ENCODE data around the gene IGF1R.

Gene IGF1R

DNA sequence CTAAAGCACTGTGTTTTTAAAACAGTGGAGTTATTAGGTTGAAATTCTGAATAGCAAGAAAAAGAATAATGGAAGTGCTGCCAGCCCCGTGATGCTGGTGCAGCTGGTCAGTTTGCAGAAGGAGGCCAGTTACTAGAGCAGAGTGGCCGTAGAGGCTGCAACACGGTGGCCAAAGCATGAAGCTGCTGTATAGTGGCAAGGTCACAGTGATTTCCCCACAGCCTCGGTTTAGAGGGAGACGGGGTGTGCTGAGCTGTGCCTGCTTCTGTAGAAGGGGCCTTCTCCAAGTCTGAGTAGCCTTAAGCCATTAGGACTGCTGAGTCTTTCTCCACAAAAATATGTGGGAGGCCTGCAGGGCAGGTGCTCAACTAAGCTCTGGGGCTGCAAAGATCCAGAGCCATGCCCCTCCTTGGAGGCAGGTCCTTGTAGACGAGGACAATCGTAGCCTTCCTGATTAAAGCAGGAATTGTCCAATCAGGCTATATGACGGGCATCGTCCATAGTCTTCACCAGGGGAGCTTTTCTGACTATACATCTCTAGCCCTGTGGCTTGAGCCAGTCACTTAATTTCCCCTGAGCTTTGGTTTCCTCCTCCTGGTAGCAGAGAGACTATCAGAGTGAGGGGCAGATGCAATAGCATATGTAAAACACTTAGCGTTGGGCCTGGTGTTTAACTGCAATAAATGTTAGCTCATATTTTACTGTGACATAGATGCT, 207.6 kb downstream of the IGF1R start:
- H3K4me3 ChIP-seq (ENCODE audit: low read depth, low read length) = no peak overlapping the region
- DNase-seq (ENCODE audit: low read depth) = no peak
- TF ChIP-seq, protein P1, sequence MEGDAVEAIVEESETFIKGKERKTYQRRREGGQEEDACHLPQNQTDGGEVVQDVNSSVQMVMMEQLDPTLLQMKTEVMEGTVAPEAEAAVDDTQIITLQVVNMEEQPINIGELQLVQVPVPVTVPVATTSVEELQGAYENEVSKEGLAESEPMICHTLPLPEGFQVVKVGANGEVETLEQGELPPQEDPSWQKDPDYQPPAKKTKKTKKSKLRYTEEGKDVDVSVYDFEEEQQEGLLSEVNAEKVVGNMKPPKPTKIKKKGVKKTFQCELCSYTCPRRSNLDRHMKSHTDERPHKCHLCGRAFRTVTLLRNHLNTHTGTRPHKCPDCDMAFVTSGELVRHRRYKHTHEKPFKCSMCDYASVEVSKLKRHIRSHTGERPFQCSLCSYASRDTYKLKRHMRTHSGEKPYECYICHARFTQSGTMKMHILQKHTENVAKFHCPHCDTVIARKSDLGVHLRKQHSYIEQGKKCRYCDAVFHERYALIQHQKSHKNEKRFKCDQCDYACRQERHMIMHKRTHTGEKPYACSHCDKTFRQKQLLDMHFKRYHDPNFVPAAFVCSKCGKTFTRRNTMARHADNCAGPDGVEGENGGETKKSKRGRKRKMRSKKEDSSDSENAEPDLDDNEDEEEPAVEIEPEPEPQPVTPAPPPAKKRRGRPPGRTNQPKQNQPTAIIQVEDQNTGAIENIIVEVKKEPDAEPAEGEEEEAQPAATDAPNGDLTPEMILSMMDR (conservative IDR thresholded peaks at IDR 0.05; ENCODE audit: low read depth, low read length) = no peak

DNA sequence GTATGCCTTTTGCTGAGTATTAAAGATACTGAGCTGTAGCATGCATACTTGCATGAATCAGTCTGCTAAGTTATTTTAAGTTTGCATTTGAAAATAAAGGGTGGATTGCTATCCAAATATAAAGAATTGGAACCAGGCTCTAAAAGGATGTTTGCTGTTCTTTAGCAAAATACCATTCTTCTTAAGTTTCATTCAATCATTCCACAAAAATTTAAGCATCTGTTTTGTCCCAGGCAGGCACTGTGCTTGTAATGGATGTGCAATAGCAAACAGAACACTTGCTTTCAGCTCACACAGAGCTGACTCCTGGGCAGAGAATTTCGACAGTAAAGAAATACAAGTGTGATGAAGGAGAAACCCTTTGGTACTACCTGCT, 208.2 kb downstream of the IGF1R start:
- TF ChIP-seq, protein P1 (conservative IDR thresholded peaks at IDR 0.05; ENCODE audit: low read depth, low read length) = no peak
- no peak overlapping the region for H3K4me3 ChIP-seq (ENCODE audit: low read depth, low read length)
- DNase-seq (ENCODE audit: low read depth) = peak; percentile 88

DNA sequence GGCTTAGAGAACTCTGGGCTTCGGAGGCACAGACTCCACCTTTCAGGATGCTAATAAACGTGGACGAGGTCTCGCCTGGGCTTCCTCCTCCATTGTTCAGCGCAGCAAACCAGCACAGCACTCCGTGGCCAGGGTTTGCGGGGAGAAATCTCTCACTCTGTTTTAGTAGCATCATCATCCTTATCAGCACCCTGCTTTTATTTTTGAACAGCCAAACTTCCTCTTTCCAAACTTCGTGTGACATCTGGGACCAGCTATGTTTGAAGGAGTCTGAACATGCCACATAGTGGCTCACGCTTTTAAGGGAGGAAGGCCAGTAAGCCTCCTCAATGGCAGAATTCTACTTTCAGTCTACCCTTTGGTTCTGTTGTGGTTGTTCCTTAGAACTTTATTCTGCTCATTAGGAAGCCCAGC, 210.3 kb downstream of the IGF1R start:
- DNase-seq (ENCODE audit: low read depth) = no peak
- H3K4me3 ChIP-seq (ENCODE audit: low read depth, low read length) = no peak overlapping the region
- TF ChIP-seq, protein P1 (conservative IDR thresholded peaks at IDR 0.05; ENCODE audit: low read depth, low read length) = no peak

DNA sequence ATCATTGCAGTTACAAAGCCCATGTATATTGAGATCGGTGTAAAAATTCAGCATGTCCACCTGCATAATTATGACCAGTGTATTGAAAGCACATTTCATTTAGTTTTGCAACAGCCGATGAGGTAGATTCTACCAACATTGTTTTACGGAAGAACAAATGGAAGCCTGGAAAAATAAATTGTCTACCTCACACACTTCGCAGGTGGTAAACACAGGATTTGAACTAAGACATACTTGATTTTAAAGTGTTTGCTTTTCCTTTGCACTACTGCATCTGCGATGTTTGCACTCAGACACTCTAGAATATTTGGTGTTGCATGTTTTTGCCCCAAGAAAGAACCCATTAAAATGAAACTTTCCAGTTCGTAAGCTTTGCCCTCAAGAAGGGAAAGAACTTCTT, 210.8 kb downstream of the IGF1R start:
- no peak for DNase-seq (ENCODE audit: low read depth)
- TF ChIP-seq, protein P1 (conservative IDR thresholded peaks at IDR 0.05; ENCODE audit: low read depth, low read length) = no peak
- H3K4me3 ChIP-seq (ENCODE audit: low read depth, low read length) = no peak overlapping the region

DNA sequence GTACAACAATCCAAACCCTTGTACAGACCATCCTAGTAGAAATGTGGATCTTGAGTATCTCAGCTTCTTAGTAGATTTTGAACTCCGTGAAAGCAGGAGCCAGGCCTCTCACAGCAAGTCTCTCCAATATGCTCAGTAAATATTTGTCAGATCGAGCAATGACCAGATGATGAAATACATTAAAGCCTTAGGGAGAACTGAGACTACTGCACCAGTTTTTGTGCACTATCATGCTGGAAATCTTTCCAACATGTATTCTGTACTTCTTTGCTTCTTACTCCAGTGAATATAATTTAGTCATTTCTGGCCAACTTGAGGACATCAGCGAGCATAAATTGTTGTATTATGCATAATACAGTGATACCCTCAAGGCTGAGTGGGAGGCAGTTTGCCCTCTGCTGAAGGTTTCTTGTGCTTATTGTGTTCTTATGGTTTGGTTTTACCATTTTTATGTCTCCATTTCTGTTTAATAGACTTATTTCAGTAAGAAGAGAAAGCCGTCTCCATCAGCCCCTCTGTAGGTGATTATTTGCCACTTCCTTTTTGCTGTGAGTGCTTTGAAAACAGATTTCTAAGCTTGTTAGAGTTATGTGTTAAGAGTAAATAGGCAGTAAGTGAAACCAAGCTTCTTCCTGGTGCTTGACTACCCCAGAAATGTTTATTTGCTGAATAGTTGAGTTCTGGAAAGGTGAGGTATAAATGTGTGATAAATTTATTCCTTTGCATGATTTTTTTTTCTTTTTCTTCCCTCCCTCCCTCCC, 212.1 kb downstream of the IGF1R start:
- H3K4me3 ChIP-seq (ENCODE audit: low read depth, low read length) = no peak overlapping the region
- TF ChIP-seq, protein P1 (conservative IDR thresholded peaks at IDR 0.05; ENCODE audit: low read depth, low read length) = no peak
- peak; percentile 34 for DNase-seq (ENCODE audit: low read depth)

DNA sequence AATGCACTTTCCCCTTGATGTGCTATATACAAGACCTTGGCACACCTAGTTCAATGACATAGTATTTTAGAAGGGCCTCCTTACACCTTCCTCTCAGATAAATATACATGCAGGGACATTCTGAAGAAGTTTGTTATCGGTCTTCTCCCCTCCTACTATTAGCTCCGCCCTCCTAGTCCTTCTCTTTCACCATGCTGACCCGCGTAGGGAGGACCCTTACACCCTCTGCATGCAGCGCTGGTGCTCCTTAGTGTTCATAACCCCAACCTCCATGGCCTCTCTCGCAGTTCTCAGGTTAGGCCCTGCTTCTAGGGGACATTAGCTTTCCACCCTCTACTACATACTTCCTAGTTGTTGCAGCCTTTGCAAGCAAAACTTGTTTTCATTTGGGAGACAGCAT, 212.8 kb downstream of the IGF1R start:
- H3K4me3 ChIP-seq (ENCODE audit: low read depth, low read length) = no peak overlapping the region
- no peak for DNase-seq (ENCODE audit: low read depth)
- TF ChIP-seq, protein P1 (conservative IDR thresholded peaks at IDR 0.05; ENCODE audit: low read depth, low read length) = no peak

Measured in choroid plexus epithelial cell (primary cell).